GM12801 (cell line): ENCODE results near the gene ARFGAP3.

Experiments used
- CTCF ChIP-seq: IDR thresholded peaks from one replicate; pipeline ENCODE4 v1.5.1; 2011; ENCODE audit warnings: control low read depth; ENCODE audit not compliant: insufficient read length; ENCODE audit errors: extremely low read depth

The ARFGAP3 gene

GRCh38 chr22:42857845-42858481 is 890 bp upstream of the ARFGAP3 start:
- TF ChIP-seq CTCF = no peak

DNA sequence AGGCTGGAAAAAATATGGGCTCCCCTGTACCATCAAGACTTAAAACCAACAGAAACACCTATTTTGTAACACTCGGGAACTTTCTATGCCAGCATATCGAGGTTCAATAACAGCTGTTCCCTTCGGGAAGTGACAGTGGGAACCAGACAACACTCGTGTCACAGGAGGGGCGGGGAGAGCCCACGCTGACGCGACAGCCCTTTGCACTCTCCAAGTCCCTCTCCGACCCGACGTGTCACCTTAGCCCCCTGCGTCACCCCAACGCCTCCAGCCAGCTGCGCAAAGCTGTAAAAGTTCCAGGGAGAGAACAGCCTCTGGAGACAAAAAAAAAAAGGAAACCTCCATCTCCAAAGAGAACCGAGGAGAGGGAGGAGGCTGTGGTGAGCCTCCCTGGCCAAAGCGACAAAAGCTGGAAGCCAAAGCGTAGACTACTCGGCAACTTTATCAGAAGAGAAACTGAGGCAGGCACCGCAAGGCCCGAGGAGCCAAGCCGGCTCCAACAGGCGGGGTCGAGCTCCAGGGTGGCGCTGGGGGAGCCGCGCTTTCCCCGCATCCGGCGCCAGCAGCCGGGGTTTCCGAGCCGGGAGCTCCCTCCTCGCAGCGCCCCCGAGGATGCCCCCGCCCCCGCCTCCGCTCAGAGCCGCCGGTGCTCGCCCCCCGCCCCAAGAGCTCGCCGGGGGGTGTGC is 751 bp downstream of the ARFGAP3 start:
- TF ChIP-seq CTCF = no peak

GRCh38 chr22:42855721-42856120 is 1.4 kb downstream of the ARFGAP3 start:
- TF ChIP-seq CTCF = no peak

GRCh38 chr22:42855211-42855610 is 1.9 kb downstream of the ARFGAP3 start:
- no peak for TF ChIP-seq CTCF

DNA sequence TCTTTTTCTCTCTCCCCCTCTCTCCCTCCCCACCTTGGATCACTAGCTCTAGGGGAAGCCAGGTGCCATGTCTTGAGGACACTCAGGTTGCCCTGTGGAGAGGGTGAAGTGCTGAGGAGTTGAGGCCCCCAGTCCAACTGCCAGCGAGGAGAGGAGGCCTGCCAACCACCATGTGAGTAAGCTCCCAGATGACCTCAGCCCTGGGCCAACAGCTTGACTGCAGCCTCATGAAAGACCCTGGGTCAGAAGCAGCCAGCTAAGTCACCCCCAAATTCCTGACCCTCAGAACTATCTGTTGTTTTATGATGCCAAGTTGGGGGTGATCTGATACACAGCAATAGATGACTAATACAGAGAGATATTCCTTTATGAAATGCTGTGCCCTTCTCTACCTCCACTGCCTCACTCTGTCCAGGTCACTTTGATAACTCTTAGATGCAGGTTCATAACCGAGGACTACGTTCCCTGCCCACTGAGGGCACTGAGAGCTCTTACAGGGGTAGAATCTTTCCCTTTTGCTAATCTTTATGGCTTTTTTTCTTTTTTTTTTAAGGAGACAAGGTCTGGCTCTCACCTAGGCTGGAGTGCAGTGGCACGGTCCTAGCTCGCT is 8.0 kb downstream of the ARFGAP3 start:
- TF ChIP-seq CTCF = no peak

GRCh38 chr22:42847110-42847509 is 10.0 kb downstream of the ARFGAP3 start:
- no peak for TF ChIP-seq CTCF

DNA sequence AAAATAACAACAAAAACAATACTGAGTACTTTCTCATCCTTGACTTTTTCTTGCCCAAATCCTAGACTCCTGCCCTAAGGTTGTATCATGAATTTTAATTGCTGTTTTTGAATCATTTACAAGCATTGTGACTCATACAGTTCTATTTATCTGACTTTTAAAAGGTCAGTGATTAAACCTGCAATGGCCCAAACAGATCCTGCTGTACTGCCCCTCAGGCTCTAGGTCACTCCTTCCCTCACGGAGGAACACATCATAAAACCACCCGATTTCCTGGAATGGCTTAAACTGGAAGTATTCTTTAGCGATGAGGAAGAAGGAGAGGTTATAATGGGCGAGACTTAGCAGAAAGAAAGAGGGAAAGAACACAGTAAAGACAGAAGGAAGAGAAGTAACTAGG is 12.3 kb downstream of the ARFGAP3 start:
- TF ChIP-seq CTCF = no peak
